Measurements from ENCODE around the gene CCNQ.

GRCh38 chrX:153590961-153591956 is 7.7 kb downstream of the CCNQ start:
- TF ChIP-seq CTCF (IDR thresholded peaks at IDR 0.05; ENCODE audit: insufficient read depth, low read depth, low read length) (no peak), EZH2 (IDR thresholded peaks at IDR 0.05; ENCODE audit: insufficient read depth, low read length) (no peak)
